Posterior vena cava (tissue), 2 donors: ENCODE data around the gene MAGEB17. TPM values are rescaled to one million over a fixed set of nuclear protein-coding genes. Genes with fewer than 3 reads are reported as not detected.
"Not testable (repeated sequence)": the region's sequence is repeated elsewhere in the genome, so short reads cannot be mapped to it uniquely, and the experiment has no call there.

Experiments used
- DNase-seq: peaks from one replicate; pipeline ENCODE4 v3.0.0-alpha.2; 2020; ENCODE audit warnings: low spot score
- intact Hi-C, 2 donors: fragments of 100-400 bp; cut with DNase I; formaldehyde crosslinking; loops; one replicate each; pipeline versions ENCODE4 v1.14.1 to v1.14.2; 2022 to 2023
- long read RNA-seq, 2 donors: library from polyadenylated mRNA; unstranded; transcript quantifications; one replicate each; pipeline ENCODE4 v2.0.0, GENCODE V29; 2020 to 2021
- total RNA-seq, 2 donors: library from RNA; stranded (reverse); fragmentation: NEBNext Ultra II Directional; extraction: Animal tissue kit (Norgen Biotek cat#: 25700); gene quantifications; one replicate each; pipeline ENCODE4 v1.2.1, GENCODE V29; 2021
- donor health status: DM: yes; HTN: yes; CAD: no.
- donor health status: DM: yes; HTN: yes; CAD: no.

The MAGEB17 gene, protein sequence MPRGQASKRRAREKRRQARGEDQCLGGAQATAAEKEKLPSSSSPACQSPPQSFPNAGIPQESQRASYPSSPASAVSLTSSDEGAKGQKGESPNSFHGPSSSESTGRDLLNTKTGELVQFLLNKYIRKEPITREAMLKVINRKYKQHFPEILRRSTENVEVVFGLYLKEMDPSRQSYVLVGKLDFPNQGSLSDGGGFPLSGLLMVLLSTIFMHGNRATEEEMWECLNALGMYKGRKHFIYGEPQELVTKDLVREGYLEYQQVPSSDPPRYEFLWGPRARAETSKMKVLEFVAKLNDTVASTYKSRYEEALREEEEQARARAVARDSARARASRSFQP
- total RNA-seq: not detected
- long read RNA-seq, donor 1: 0 reads
- long read RNA-seq, donor 2: 0 reads

DNA sequence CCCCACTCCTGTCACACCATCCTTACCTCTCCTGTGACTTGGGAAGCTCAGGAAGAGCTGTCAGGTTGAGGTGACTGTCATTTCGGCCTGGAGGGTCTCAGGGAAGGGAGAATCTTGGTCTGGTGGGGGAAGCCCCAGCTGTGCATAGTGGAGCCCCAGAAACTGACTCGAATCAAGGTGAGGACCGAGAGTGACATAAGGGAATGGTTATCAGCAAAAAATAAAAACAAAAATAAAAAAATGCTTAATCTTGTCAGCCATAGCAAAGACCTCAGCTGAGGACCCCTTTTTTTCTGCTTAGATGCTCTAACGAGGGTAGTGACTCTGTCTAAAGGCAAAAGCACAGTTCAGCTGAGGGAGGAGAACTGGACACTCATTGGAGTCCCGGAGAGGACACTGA, at the start of gene MAGEB17:
Gene MAGEB17 (plus strand): TSS at position 301 of the 400 bp plus-strand sequence. CDS start 2,902 bp downstream, outside the sequence.
- no peak for DNase-seq
- intact Hi-C loops: no loop called here

DNA sequence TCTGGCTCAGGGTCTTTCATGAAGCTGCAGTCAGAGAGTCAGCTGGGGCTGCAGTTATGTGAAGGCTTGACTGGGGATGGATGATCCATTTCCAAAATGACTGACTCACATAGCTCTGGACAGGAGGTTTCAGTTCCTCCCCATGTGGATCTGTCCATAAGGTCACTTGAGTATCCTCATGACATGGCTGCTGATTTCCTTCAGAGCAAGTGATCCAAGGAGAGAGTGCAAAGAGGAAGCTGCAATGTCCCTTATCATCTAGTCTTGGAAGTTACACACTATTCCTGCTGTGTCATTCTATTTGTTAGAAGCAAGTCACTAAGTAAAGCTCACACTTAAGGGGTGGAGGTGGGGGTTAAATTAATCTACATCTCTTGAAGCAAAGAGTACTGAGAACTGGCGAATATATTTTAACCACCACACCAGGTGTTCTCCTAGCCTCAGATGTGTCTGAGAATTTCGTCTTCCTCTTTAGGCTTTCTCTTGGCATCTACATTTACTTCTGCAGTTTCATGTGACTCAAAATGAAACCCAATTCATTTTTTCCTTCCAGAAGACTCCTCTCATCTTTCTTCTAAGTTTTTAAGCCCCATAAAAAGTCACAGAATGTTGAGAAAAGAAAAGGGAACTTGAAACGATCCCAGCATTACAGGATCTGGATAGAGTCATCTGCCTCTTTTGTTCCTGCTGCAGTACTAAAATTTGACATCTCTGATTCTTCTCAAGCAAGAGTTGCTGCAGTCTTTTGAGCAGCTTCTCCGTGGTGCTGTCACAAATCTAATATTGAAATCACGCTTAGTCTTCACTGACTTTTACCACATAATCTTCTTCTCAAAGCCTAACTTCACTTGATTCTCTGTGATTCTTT, 47.7 kb upstream of the MAGEB17 start:
- intact Hi-C loops: no loop called here
- DNase-seq: no peak

DNA sequence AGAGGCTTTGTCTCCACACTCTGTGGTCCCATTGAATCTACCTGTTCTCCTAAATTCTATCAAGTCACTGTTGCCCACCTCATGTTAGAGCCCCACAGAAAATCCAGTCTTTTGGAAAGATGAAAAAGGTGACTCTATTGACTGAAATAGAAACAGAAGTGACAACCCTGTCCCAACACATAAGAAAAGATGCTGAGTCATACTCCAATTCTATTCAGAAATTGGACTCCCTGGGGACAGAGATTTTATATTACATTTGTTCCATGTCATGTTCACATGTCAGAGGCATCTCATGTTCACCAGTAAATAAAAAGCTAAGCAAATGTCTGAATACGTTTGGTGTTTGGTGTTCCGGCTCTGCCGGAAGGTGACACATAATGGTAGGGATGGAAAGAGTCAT, 46.9 kb upstream of the MAGEB17 start:
- no peak for DNase-seq
- intact Hi-C loops: no loop called here

DNA sequence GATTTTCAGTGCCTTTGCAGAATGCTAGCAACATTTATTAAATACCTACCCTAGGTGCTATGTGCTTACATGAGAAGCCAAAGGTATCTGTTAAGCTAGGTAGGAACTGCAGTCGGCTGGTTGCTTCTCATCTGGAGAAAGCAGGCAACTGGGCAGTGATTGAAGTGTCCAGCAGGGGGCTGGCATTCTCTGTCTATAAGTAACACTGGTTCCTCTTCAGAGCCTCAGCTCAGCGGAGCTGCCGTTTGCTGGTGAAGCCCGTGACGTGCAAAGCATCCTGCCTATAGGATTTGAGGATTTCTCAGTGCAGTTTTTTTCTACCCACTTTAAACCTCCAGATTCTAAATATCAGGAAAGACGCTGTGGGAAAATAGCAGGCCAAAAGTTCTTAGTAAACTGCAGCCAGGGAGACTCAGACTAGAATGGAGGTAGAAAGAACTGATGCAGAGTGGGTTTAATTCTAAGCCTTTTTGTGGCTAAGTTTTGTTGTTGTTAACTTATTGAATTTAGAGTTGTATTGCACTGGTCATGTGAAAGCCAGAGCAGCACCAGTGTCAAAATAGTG, 44.0 kb upstream of the MAGEB17 start, which contains the start of gene GRPR:
Gene GRPR (plus strand): TSS at position 344 of the 565 bp plus-strand sequence. CDS start 389 bp downstream, outside the sequence.
- peak; percentile 88 for DNase-seq
- intact Hi-C loops: no loop called here

DNA sequence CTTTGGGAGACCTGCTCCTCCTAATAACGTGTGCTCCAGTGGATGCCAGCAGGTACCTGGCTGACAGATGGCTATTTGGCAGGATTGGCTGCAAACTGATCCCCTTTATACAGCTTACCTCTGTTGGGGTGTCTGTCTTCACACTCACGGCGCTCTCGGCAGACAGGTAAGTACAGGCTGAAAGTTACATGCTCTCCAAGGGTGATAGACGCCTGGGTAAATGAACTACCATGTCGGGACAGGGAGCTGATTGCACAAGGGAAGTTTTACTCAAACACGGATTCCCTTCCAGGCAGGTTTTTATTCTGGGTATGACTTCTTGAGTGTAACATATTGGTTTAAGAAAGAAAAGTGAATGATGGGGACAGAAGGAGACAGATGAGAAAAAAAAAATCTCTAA, 43.1 kb upstream of the MAGEB17 start:
- intact Hi-C loops: no loop called here
- no peak for DNase-seq

DNA sequence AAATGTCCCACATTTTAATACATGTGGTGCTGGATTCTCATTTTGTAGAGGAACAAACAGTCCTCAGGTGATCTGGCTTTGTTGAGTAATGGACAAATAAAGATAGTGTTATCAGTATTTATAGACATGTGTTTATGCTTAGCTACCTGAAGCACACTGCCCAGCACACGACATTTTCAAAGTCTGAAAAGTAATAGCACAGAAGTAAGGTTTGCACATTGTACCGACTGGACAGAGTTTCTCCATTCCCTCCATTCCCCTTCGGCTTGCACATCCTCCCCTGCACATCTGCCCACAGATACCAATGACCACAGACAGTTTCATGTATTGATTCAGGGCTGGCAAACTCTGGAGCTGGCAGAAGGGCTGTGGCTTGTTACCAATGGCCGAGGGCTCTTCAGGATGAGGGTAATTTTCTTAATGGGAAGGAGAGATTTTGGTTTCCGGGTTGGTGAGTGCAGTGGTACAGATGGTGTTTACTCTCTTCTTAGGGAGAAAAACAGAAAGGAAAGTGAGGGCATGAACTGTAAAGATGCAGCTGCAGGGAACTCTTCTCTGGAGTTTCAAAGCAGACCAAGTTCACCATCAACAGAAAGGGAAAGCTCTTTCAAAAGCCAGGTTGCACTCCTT, 41.6 kb upstream of the MAGEB17 start:
- no peak for DNase-seq
- intact Hi-C loops: no loop called here

DNA sequence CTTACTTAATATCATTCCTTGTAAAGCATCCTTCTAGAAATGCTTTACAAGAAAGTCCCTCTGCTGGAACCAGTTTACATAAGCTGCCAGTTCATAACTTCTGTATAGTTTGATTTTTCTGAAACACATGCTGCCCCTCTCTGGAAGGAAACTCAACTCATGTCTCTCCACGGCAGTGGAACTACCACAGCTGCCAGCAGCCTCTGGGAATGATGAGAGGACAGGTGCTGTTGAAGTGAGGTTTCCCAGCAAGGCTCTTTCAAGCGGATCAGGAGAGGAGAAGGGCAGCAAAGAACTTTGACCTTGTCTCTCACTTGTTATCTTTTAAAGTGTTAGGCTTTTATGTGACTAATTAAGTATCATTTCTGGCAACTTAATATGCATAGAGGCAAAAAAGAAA, 36.6 kb upstream of the MAGEB17 start:
- DNase-seq: no peak
- intact Hi-C loops: no loop called here

DNA sequence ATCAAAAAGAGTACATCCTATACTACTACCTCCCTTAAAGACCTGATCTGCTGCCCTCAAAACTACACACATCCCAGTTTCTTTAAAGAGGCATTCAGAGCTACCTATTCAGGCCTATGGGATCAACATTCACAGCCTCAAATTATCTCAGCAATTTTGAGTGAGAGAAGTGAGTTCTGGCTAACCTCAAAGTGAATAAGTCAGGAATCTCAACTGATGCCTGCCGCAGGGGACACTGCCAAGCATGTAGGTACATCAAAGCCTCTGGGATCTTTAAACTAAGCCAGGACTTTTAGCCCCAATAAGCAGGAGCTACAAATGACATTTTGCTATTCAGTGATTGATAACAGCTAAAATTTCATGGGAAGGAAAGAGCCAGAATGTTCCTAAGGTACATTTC, 32.3 kb upstream of the MAGEB17 start:
- intact Hi-C loops: no loop called here
- DNase-seq: no peak

DNA sequence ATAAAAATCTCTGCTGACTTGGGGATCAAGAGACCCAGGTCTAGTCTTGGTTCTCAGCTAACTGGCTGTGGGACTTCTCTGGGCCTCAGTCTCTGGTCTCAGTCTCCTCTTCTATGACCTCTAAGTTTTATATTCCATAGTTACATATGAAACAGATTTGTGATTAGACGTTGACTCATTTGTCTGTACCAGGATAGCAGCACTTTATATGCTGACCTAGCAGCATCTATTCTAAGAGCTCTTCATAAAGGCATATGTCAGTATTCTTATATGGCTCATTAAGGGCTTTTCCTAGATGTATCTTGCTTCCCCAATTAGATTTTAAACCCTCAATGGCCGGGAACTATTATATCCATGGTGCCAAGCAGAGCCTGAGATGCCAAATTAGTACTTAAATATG, 31.2 kb upstream of the MAGEB17 start:
- no peak for DNase-seq
- intact Hi-C loops: no loop called here

DNA sequence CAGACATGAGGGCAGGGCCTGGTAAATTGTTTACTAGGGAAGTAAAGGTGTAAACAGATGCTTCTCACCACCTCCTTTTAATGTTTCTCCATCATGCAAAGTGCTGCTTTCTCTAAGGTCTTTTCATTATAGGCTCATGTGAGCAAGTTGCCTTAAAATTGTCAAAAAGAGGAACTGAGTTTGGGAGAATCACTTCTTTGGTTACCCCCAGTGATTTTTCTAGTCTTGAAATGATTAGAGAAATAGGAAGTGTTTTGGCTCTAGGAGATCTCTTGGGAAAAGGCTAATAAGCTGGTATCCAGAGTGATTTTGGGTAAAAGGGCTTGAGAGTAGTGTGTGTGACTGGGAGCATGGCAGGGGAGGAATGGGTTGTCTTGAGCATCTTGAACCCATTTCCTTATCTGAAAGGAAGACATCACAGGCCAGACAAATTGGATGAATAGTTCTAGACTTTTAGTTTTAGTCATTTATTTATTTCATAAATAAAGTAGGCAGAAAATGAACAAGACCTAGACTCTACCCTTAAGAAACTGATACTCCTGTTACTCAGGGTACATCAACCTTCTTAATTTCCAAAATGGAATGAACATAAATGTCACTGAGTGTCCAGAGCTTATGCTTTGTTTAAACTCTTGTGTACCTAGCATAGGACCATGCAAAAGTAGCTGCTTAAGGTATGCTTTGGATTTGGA, 29.7 kb upstream of the MAGEB17 start:
- DNase-seq: no peak
- intact Hi-C loops: no loop called here

DNA sequence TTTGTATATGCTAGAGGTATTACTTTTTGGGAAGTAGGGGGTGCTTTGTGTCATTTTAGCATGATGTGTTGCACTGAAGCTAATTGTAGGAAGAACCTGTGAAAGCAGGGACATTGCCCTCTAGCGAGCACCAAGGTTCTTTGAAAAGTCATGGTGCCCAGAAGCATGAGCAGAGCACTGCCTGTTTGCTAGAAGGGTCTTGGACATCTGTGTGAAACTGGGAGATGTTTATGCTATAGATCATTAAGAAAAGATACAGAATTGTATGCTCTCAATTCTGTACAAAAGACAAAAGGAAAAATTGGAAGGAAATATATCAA, 29.2 kb upstream of the MAGEB17 start:
- intact Hi-C loops: no loop called here
- DNase-seq: no peak

DNA sequence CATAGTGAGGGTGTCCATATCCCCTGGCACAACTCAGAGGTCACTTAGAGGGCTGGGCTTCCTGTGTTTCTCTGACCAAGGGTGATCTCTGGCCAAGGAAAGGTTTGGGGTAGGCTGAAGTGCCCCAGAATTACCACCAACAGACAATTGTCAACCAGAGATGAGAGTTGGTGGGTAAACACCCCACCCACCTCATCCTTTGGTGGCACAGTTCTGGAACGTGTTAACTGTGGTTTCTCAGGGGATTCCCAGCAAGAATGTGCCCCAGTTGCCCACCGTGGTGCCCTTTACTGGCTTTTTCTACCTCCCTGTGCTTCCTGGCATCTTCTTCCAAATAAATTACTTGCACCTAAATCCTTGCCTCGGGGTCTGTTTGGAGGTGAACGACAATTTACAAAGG, 26.8 kb upstream of the MAGEB17 start:
- DNase-seq: no peak
- intact Hi-C loops: no loop called here

DNA sequence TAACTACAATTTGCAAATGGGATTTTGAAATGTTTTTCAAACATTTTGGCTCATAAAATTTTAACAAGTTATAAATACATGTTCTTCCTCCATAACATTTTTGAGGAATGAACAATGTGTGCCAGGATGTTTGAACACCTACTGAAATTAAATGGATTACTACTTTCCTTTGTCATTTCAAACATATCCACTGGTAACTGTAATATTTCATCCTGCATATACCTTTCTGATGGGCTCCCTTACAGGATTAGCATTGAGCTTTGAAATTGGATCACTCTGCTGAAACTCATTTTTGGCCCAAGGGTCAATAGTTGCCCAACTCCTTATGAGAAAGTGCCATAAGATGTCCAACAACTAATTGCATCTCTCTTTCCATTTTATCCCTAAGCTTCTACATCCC, 26.3 kb upstream of the MAGEB17 start:
- no peak for DNase-seq
- intact Hi-C loops: no loop called here

DNA sequence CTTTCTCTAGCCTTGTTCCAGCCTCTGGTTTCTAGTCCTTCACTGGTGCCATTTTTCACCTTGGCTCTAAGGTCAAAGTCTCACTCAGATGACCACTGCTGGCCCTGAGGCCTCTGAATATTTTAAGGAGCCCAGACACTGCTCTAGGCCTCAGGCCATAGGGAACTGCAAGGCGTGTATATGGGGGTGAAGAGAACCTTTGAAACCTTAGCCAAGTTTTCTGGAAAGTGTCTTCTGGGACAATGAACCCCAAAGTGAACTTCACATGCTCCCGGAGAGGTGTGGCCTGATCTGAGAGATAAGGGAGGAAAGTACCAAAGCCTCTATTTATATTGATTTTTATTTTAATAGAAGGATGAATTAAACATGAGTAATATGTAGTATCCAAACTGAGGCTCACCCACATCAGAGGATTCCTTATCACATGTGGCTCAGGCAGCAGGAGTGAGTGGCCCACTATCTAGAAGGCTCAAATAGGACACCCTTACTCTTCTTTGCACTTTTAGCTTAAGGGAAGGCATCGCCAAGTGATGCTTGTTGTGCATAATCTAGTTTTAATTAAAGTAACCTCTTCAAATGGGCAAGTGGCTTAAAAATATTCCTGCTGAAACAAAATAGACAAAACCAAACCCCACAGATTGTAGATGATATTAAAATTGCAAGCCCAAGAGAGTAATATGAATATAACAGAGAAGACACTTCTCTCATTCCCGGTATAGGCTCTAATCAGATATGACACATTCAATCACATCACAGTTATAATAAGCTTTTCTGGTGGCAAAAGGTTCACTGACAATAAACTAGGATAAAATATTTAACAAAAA, 25.6 kb upstream of the MAGEB17 start:
- intact Hi-C loops: no loop called here
- no peak for DNase-seq

DNA sequence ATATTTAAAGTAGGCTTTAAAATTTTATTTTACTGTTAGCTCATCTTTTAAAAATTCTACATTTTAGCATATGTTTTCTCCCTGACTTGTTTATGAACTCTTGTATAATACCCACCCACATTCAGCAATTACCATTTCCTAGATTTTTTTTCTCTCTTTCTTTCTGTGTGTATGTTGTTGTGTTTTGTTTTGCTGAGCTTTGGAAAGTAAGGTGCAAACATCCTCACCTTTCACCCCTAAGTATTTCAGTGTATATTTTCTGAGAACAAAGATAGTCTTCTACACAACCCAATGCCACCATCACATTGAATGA, 25.1 kb upstream of the MAGEB17 start:
- intact Hi-C loops: no loop called here
- no peak for DNase-seq

DNA sequence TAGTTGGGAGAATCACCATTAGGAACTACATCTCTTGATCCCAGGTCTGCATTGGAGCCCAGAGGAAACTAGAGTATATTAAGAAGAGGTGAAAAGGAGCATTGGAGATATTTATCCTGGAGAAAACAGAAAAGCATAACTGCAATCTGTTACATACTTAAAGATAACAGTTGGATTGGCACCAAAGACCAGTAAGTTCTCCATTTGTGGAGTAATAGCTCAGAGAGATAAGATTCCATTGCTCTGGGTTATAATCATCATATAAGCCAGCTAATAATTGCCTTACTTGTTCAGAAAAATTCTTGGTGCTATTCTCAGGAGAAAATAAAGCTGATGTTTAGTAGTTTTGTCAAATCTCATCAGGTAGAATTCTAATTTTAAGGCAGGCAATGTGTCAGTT, 23.3 kb upstream of the MAGEB17 start:
- no peak for DNase-seq
- intact Hi-C loops: no loop called here

DNA sequence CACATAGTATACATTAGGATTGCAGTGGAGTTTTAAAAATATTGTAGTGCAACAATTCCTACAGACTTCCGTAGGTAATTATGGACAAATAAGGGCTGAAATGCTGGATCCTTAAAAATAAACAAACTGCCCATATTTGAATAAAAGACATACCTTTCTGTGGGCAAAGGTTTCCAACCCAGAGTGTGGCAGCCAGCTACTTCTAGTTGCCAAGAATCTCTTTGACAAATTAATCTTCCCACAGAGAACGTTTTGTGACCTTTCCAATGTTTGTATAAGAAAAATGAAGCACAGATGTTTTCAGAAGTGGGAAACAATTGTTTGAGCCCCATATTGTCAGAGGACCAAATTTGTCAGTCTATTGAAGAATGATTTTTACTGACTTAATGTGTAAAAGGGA, 22.9 kb upstream of the MAGEB17 start:
- DNase-seq: no peak
- intact Hi-C loops: no loop called here

DNA sequence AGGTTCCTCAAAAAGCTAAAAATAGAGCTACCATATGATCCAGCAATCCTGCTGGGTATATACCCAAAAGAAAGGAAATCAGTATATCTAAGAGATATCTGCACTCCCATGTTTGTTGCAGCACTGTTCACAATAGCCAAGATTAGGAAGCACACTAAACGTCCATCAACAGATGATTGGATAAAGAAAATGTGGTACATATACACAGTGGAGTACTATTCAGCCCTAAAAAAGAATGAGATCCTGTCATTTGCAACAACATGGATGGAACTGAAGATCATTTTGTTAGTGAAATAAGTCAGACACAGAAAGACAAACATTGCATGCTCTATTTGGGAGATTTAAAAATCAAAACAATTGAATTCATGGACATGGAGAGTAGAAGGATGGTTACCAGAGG, 22.2 kb upstream of the MAGEB17 start:
- not testable (repeated sequence) for DNase-seq
- intact Hi-C loops: loop anchor here in 1 of 2 donors (5.0 kb wide), 1 partner anchor 1238 kb away; no protein-coding TSS in a partner anchor

DNA sequence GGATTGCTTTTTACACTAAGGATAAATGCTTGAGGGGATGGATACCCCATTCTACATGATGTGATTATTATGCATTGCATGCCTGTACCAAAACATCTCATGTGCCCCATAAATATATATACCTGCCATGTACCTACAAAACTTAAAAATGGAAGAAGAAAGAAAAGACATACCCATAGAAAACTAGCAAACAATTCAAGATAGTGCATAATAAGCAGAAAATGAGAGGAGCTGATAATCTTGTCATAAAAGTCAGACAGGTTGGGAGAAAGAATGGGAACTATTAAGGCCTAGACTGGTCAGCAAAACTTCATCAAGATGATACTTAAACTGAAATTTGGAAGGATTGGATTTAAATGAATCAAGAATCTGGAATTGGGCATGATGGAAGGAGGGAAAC, 21.6 kb upstream of the MAGEB17 start:
- no peak for DNase-seq
- intact Hi-C loops: loop anchor here in 1 of 2 donors (5.0 kb wide), 1 partner anchor 1238 kb away; no protein-coding TSS in a partner anchor
